NK-92 (cell line): ENCODE measurements around the gene SERTAD3.
"Not testable (repeated sequence)": the region's sequence is repeated elsewhere in the genome, so short reads cannot be mapped to it uniquely, and the experiment has no call there.

Experiments
- DNase-seq: peaks from one replicate; lab custom pipeline; 2025; ENCODE audit not compliant: unreplicated experiment; lab: John Stamatoyannopoulos, UW

SERTAD3 gene, protein sequence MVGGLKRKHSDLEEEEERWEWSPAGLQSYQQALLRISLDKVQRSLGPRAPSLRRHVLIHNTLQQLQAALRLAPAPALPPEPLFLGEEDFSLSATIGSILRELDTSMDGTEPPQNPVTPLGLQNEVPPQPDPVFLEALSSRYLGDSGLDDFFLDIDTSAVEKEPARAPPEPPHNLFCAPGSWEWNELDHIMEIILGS

GRCh38 chr19:40444000-40444824 lies at the start of gene SERTAD3:
TSS of gene SERTAD3 (minus strand) at chr19:40444335. CDS start at chr19:40442080, 2,255 bp downstream.
- DNase-seq = peak; percentile 81

GRCh38 chr19:40493778-40494177 lies 49.6 kb upstream of the SERTAD3 start:
- DNase-seq = no peak

GRCh38 chr19:40492274-40492673 lies 48.1 kb upstream of the SERTAD3 start:
- no peak for DNase-seq

- no peak for DNase-seq
These were observed 45.7 kb upstream of the SERTAD3 start for GRCh38 chr19:40489882-40490230.

- DNase-seq = no peak
These were observed 41.9 kb upstream of the SERTAD3 start for GRCh38 chr19:40486017-40486416.

DNA sequence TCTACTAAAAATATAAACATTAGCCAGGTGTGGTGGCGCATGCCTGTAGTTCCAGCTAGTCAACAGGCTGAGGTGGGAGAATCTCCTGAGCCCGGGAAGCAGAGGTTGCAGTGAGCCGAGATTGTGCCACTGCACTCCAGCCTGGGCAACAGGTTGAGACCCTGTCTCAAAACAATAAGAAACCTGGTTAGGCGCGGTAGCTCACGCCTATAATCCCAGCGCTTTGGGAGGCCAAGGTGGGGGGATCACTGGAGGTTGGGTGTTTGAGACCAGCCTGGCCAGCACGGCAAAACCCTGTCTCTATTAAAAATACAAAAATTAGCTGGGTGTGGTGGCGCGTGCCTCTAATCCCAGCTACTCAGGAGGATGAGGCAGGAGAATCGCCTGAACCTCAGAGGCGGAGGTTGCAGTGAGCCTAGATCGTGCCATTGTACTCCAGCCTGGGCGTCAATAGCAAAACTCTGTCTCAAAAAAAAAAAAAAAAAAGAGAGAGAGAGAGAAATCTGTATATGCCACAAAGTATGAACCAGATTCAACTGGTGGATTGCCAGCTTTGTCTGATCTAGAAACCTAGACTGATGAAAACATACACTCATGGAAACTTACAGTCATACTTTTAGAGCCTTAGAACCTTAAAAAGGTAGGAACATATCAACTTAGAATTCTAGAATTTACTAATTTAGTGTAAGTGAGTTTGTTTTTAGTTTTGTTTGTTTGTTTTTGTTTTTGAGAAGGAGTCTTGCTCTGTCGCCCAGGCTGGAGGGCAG lies 31.9 kb upstream of the SERTAD3 start:
- DNase-seq = not testable (repeated sequence)

- DNase-seq = no peak
These were observed 30.6 kb upstream of the SERTAD3 start for GRCh38 chr19:40474737-40475136.

DNA sequence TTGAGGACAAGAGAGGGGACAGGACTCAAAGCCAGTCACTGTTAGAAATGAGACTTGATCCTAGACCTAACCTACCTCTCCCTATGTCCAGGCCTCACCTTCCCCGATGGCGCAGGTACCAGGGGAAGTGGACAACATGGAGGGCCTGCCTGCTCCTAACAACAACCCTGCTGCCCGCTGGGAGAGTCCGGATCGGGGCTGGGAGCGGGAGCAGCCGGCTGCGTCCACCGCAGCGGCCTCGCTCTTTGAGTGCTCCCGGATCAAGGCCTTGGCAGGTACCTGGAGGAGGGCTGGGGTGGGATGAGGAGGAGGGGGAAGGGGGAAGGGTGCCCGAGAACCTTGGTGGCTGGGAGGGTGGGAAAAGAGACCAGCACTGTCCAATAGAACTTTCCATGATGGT lies 28.4 kb upstream of the SERTAD3 start:
- no peak for DNase-seq

DNA sequence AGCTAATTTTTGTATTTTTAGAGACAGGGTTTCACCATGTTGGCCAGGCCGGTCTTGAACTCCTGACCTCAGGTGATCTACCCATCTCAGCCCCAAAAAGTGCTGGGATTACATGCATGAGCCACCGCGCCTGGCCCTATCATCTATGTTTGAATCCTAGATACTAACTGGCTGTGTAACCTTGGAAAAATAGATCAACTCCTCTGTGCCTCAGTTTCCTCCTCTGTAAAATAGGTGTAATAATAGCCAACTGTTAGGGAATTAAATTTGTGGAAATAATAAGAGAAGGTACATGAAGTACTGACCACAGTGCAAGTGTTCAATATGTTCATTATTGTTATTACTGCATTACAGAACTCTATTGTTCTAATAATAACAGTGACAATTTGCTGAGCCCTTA lies 27.0 kb upstream of the SERTAD3 start:
- DNase-seq = no peak

DNA sequence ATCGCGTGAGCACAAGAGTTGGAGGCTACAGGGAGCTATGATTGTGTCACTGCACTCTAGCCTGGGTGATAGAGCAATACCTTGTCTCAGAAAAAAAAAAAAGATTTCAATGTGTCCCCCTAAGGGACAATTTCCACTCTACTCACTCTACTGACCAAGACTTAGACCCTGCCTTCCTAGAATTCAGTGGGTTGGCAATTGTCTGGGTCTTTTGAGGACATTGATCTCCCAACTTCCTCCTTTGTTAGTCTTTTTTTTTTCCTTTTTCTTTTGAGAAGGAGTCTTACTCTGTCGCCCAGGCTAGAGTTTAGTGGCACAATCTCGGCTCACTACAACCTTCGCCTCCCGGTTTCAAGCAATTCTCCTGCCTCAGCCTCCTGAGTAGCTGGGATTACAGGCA lies 24.9 kb upstream of the SERTAD3 start:
- DNase-seq = no peak

DNA sequence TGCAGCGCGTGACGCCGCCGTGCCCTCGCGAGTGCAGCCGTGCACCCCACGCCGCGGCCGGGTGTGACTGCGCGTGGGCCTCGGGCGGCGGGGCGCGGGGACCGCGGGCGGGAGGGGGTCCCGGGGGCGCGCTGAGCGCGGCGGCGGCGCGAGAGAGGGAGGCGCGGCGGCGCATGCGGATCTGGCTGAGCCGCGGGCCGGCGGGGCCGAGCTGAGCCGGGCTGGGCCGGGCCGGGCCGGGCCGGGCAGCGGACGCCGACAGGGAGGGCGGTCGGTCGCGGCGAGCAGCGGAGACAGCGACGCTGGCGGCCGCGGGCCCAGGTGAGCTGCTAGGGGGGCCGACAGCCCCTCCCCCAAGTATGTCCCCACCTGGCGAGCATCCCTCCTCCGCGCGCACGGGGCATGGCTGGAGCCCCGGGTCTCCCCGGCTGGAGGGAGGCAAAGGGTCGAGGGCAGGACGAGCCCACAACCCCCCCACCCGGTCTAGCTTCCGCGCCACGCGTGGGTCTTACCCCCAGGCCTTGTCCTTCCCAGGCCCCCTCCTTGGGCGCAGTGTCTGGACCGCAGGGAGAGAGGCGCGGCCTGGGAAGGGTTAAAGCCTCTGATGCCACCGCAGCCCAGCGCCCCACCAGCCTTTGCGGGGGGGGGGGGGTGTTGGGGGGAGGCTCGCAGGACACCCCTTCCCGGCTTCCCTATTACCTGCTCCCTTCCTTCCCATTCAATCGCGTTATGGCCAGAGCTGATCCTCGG lies 23.0 kb upstream of the SERTAD3 start, which contains the start of gene SPTBN4:
Gene SPTBN4, plus strand, starts transcription at position 17 of the 750 bp plus-strand sequence. CDS start 5,621 bp downstream, outside the sequence.
- no peak for DNase-seq

- DNase-seq = no peak
These were observed 22.3 kb upstream of the SERTAD3 start for GRCh38 chr19:40466219-40466984.

GRCh38 chr19:40465557-40466218 lies 21.6 kb upstream of the SERTAD3 start, which contains the start of gene BLVRB:
TSS of gene BLVRB (minus strand) at chr19:40465745. CDS start at chr19:40465688, 57 bp downstream.
- DNase-seq = peak; percentile 95

DNA sequence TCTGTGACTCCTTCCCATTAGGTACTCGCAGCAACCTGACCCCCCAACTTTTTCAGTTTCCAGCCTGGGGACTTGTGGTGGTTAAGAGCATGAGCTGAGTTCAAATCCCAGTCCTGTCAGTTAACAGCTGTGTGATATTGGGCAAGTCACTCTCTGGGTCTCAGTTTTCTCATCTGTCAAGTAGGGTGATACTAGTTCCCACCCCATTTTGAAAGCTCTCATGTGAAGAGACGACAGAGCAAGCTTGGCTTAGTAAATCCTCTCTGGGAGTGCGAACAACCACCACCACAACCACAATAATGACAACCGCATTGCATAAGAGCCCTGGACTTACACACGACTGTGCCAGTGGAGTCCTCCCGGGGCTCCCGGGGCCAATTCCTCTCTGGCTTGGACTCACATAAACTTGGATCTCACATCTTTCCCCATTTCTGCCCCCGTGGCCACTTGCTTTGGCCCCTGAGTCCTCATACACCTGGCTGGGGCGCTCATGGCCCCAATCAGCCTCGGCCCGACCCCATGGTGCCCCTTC lies 21.0 kb upstream of the SERTAD3 start:
- no peak for DNase-seq

DNA sequence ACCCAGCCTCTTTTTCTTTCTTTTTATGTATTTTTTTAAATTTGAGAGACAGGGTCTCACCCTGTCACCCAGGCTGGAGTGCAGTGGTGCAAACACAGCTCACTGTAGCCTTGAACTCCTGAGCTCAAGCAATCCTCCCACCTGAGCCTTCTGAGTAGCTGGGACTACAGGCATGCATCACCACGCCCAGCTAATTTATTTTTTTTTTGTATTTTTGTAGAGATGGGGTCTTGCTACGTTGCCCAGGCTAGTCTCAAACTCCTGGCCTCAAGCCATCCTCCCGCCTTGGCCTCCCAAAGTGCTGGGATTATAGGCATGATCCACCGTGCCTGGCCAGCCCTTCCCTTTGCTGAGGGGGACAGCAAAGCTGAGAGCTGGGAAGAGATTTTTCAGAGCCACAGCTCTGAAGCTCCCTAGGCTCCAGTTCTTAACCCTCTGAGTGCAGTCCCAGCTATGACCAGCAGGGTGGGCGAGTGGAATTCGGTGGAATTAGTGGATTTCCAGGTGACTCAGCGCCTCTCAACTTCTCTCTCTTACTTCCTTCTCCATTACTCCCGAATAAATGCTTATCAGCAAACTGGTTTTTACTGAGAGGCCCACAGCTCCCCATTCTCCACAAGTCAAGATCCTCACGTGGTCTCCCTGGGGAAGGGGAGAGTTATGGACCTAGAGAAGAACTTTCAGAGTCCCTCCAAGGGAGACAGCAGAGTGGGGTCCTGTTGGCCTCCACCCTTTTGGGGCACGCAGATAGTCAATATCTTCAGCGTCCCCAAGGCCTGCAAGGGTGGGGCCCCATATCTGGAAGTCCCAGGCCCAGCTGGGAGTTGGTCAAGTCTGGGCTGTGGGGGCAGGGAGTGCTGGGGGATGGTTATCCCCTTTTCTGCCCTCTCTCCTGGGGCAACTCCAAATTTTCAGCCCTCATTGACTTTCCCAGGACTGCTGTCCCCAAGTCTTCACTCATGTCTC lies 20.2 kb upstream of the SERTAD3 start:
- no peak for DNase-seq

DNA sequence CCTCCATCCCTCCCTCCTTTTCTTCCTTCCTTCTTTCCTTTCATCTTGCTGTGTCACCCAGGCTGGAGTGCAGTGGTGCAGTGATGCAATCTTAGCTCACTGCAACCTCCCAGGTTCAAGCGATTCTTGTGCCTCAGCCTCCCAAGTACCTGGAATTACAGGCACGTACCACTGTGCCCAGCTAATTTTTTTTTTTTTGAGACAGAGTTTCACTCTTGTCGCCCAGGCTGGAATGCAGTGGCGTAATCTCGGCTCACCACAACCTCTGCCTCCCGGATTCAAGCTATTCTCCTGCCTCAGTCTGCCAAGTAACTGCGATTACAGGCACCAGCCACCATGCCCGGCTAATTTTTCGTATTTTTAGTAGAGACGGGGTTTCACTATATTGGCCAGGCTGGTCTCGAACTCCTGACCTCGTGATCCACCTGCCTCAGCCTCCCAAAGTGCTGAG lies 19.5 kb upstream of the SERTAD3 start:
- not testable (repeated sequence) for DNase-seq

- no peak for DNase-seq
These were observed 17.6 kb upstream of the SERTAD3 start for GRCh38 chr19:40461669-40462221.

- no peak for DNase-seq
These were observed 16.1 kb upstream of the SERTAD3 start for GRCh38 chr19:40460185-40460584.
